ENCODE measurements around the gene GIMAP2. TPM values are rescaled to one million over a fixed set of nuclear protein-coding genes. Genes with fewer than 3 reads are reported as not detected.

Gene GIMAP2
- total and polyA plus RNA-seq, 2 of the 13 experiments (the other 11 are each of a cell fraction or from before 2014, with no cell fraction given), result 0.49 to 1.4 TPM

- ATAC-seq, result no peak
- in situ Hi-C loops (cut with HindIII; ENCODE audit: extremely low pct_ligation_motif_present, low pct_unique_long_range_greater_than_20kb), result no loop called here
- 23% methylated on average over 3 of the region's 3 CpGs for WGBS (ENCODE audit: low lambda C conversion rate)
These were observed 37.0 kb upstream of the GIMAP2 start for GRCh38 chr7:150648353-150649079.

GRCh38 chr7:150649080-150649385, 36.5 kb upstream of the GIMAP2 start:
- Histone ChIP-seq H3K9me3 (ENCODE audit: low read length) (no peaks in the 10 kb centered on the region), H3K4me3 (replicated peaks in 1 of 3; ENCODE audit: insufficient read depth in 1 of 3, low read depth in 2 of 3, low read length in 3 of 3) (no peak overlapping the region), H3K4me2 (ENCODE audit: low read depth, low read length) (no peak overlapping the region), H2AFZ (ENCODE audit: low read length) (no peak overlapping the region), H3K27me3 (ENCODE audit: control insufficient read depth in 1 of 2, insufficient read depth in 2 of 2, low read length in 2 of 2) (no peaks in the 10 kb centered on the region), H3K4me1 (ENCODE audit: insufficient read depth, low read length) (no peaks in the 10 kb centered on the region), H3K9ac (ENCODE audit: insufficient read depth, low read depth, low read length) (no peak overlapping the region), H3K27ac (ENCODE audit: extremely low read length, insufficient read depth, low read length) (no peak overlapping the region), H4K20me1 (ENCODE audit: insufficient read depth, low read length) (no peaks in the 10 kb centered on the region), H3K36me3 (replicated peaks in 1 of 2; ENCODE audit: control insufficient read depth in 1 of 2, insufficient read depth in 2 of 2, low read length in 2 of 2) (no peaks in the 10 kb centered on the region), H3K79me2 (ENCODE audit: insufficient read depth, low read length) (no peaks in the 10 kb centered on the region)
- FAIRE-seq (no peak), ATAC-seq (no peak), DNase-seq (ENCODE audit: low spot score) (no peak)
- no TSS peak for BruUV-seq (replicated peaks)
- CTCF ChIA-PET (ENCODE audit: low intra/inter-chr PET ratio, low total read pairs), result no interaction called here
- intact Hi-C loops (cut with micrococcal nuclease; ENCODE audit: unreplicated experiment), result no loop called here
- in situ Hi-C loops (cut with HindIII; ENCODE audit: extremely low pct_ligation_motif_present, low pct_unique_long_range_greater_than_20kb), result no loop called here
- TF ChIP-seq THRA (CRISPR knock-in tag; IDR thresholded peaks at IDR 0.05; ENCODE audit: borderline replicate concordance) (no peak), ERF (CRISPR knock-in tag; IDR thresholded peaks at IDR 0.05) (no peak), ZNF7 (CRISPR knock-in tag; IDR thresholded peaks at IDR 0.05) (no peak), PITX1 (CRISPR knock-in tag; IDR thresholded peaks at IDR 0.05) (no peak), POLR2AphosphoS2 (IDR thresholded peaks at IDR 0.05; ENCODE audit: low read depth, low read length) (no peak), NCOR1 (IDR thresholded peaks at IDR 0.05; ENCODE audit: borderline replicate concordance, low read length) (no peak), ZNF816 (CRISPR knock-in tag; IDR thresholded peaks at IDR 0.05; ENCODE audit: borderline replicate concordance) (no peak), DRAP1 (CRISPR knock-in tag; IDR thresholded peaks at IDR 0.05) (no peak), ZNF432 (CRISPR knock-in tag; IDR thresholded peaks at IDR 0.05; ENCODE audit: borderline replicate concordance) (no peak), ZNF3 (CRISPR knock-in tag; IDR thresholded peaks at IDR 0.05) (no peak), RXRA (CRISPR knock-in tag; IDR thresholded peaks at IDR 0.05) (no peak), SOX5 (CRISPR knock-in tag; IDR thresholded peaks at IDR 0.05; ENCODE audit: borderline replicate concordance) (no peak), ZNF180 (CRISPR knock-in tag; IDR thresholded peaks at IDR 0.05; ENCODE audit: borderline replicate concordance, low read depth) (no peak)
- POLR2A ChIA-PET, result no interaction called here
- WGBS (ENCODE audit: low lambda C conversion rate), result 0% methylated on average over 3 of the region's 3 CpGs

More at GRCh38 chr7:150648353-150649079, 37.0 kb upstream of the GIMAP2 start:
- DNase-seq (ENCODE audit: low spot score) (no peak), FAIRE-seq (no peak)
- no peaks in the 10 kb centered on the region for H3K4me1 ChIP-seq (ENCODE audit: insufficient read depth, low read length)
- CTCF ChIA-PET (ENCODE audit: low intra/inter-chr PET ratio, low total read pairs), result no interaction called here
- no peak overlapping the region for H3K4me2 ChIP-seq (ENCODE audit: low read depth, low read length)
- intact Hi-C loops (cut with micrococcal nuclease; ENCODE audit: unreplicated experiment), result no loop called here
- no peaks in the 10 kb centered on the region for H3K27me3 ChIP-seq (ENCODE audit: control insufficient read depth in 1 of 2, insufficient read depth in 2 of 2, low read length in 2 of 2)
- no peak for TF ChIP-seq POLR2A (IDR thresholded peaks at IDR 0.05; ENCODE audit: insufficient read depth in 1 of 2, low read depth in 2 of 2, low read length in 2 of 2)
- no peaks in the 10 kb centered on the region for H4K20me1 ChIP-seq (ENCODE audit: insufficient read depth, low read length)
- H3K9me3 ChIP-seq (ENCODE audit: low read length), result no peaks in the 10 kb centered on the region
- POLR2A ChIA-PET, result no interaction called here
- no TSS peak for BruUV-seq (replicated peaks)
- no peak overlapping the region for H3K4me3 ChIP-seq (replicated peaks in 1 of 3; ENCODE audit: insufficient read depth in 1 of 3, low read depth in 2 of 3, low read length in 3 of 3)
- H2AFZ ChIP-seq (ENCODE audit: low read length), result no peak overlapping the region
- H3K36me3 ChIP-seq (replicated peaks in 1 of 2; ENCODE audit: control insufficient read depth in 1 of 2, insufficient read depth in 2 of 2, low read length in 2 of 2), result no peaks in the 10 kb centered on the region
- H3K27ac ChIP-seq (ENCODE audit: extremely low read length, insufficient read depth, low read length), result no peak overlapping the region
- no peak overlapping the region for H3K9ac ChIP-seq (ENCODE audit: insufficient read depth, low read depth, low read length)
- H3K79me2 ChIP-seq (ENCODE audit: insufficient read depth, low read length), result no peaks in the 10 kb centered on the region
